Liver (tissue), 2 donors: ENCODE data around the gene POLR2B.

Experiments used
- MAX ChIP-seq: IDR thresholded peaks from 2 replicates; pipeline ENCODE4 v1.6.1; 2016; ENCODE audit warnings: antibody characterized with exemption
- REST ChIP-seq: IDR thresholded peaks from 2 replicates; pipeline ENCODE4 v1.6.1; 2016; ENCODE audit warnings: antibody characterized with exemption, mild to moderate bottlenecking
- TF ChIP-seq, protein P1 (sequence below): fragments of 150-350 bp; IDR thresholded peaks from 2 replicates; pipeline ENCODE4 v1.5.1; 2017; ENCODE audit warnings: improper control_type of control experiment, low read depth, low read length; ENCODE audit not compliant: missing input control
- donor health status: healthy.

DNA sequence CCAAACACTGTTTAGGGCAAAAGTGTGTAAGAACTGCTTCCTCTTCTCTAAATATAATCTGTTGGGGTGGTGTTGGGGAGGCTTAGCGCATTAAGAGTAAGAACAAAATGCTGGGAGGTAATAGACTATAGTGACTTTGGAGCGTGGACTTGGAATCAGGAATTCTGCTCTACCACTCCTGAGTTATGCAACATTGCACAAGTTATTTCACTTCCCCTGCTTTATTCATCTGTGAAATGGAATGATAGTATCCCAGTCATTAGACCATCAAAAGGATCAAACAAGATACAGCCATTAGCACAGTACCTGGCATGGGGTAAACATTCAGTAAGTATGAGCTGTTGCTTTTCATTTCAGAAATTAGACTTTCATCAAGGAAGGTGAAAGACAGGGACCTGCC, 72.8 kb downstream of the POLR2B start:
- TF ChIP-seq MAX (no peak), REST (no peak)
- TF ChIP-seq, protein P1, sequence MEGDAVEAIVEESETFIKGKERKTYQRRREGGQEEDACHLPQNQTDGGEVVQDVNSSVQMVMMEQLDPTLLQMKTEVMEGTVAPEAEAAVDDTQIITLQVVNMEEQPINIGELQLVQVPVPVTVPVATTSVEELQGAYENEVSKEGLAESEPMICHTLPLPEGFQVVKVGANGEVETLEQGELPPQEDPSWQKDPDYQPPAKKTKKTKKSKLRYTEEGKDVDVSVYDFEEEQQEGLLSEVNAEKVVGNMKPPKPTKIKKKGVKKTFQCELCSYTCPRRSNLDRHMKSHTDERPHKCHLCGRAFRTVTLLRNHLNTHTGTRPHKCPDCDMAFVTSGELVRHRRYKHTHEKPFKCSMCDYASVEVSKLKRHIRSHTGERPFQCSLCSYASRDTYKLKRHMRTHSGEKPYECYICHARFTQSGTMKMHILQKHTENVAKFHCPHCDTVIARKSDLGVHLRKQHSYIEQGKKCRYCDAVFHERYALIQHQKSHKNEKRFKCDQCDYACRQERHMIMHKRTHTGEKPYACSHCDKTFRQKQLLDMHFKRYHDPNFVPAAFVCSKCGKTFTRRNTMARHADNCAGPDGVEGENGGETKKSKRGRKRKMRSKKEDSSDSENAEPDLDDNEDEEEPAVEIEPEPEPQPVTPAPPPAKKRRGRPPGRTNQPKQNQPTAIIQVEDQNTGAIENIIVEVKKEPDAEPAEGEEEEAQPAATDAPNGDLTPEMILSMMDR = no peak
